Hematopoietic multipotent progenitor cell (in vitro differentiated cells): ENCODE measurements around the gene KPNA1. TPM values are rescaled to one million over a fixed set of nuclear protein-coding genes. Genes with fewer than 3 reads are reported as not detected.

Experiments
- DNase-seq, 3 donors: peaks; one replicate each; pipeline ENCODE4 v3.0.0-alpha.2; 2011 to 2015; ENCODE audit warnings: low read depth in 2 of 3, low spot score in 2 of 3
- small RNA-seq: library from RNA; depleted of rRNA; stranded (forward); fragments of <200 nt; gene quantifications from one replicate; pipeline ENCODE3, GENCODE V24; 2012
- total RNA-seq: library from RNA; depleted of rRNA; stranded (reverse); fragments of >200 nt; gene quantifications from one replicate; pipeline ENCODE4 v1.2.3, GENCODE V29; 2012

Gene KPNA1
- total RNA-seq, 1 donor = 10.5 TPM

- DNase-seq = no peak
Measured at GRCh38 chr3:122389892-122390291, 124.8 kb downstream of the KPNA1 start.

- no peak for DNase-seq
Measured at GRCh38 chr3:122389197-122389596, 125.5 kb downstream of the KPNA1 start.

GRCh38 chr3:122387709-122388108 is 127.0 kb downstream of the KPNA1 start:
- no peak for DNase-seq

GRCh38 chr3:122383771-122384697 is 130.7 kb downstream of the KPNA1 start, which contains the start of gene FAM162A:
TSS of gene FAM162A (plus strand) at chr3:122384182. CDS start at chr3:122384266, 84 bp downstream.
- DNase-seq = peak; percentile 90 to 96 (median 95)

GRCh38 chr3:122382888-122383666 is 131.7 kb downstream of the KPNA1 start, which contains the start of gene MIX23:
TSS of gene MIX23 (minus strand) at chr3:122383231. CDS start at chr3:122383224, 7 bp downstream.
- peak; percentile 48 to 86 (median 80) for DNase-seq

GRCh38 chr3:122377975-122378374 is 136.8 kb downstream of the KPNA1 start:
- DNase-seq = no peak

GRCh38 chr3:122374034-122374433 is 140.7 kb downstream of the KPNA1 start:
- no peak for DNase-seq

Small RNA genes within 50 kb of the gene (small RNA-seq; reads per million reads assigned to genes)
- not detected for gene AC083798.1
- not detected for gene AC096861.1

Other genes with a start within 250 kb of the KPNA1 start
- gene CSTA, start 189.7 kb downstream of the KPNA1 start, total RNA-seq = 0.27 TPM
- gene MIX23, start 131.7 kb downstream of the KPNA1 start, total RNA-seq = 2.7 TPM
- gene FAM162A, start 130.8 kb downstream of the KPNA1 start, total RNA-seq = 4.0 TPM
- 5.4 TPM for gene WDR5B, start 98.9 kb downstream of the KPNA1 start, total RNA-seq
- gene PARP9, start 49.4 kb upstream of the KPNA1 start, total RNA-seq = 23.2 TPM
- gene DTX3L, start 49.4 kb upstream of the KPNA1 start, total RNA-seq = 22.4 TPM
- 7.0 TPM for gene PARP15, start 62.7 kb upstream of the KPNA1 start, total RNA-seq
- gene PARP14, start 165.9 kb upstream of the KPNA1 start, total RNA-seq = 75.4 TPM